HG02571 (cell line): Measurements from ENCODE around the gene POU2F2.
"Not testable (repeated sequence)": the region's sequence is repeated elsewhere in the genome, so short reads cannot be mapped to it uniquely, and the experiment has no call there.

Source experiments
- ATAC-seq: cut with Tn5 transposase; IDR thresholded peaks from one replicate; pipeline ENCODE4 v1.9.1; 2021; ENCODE audit warnings: mild to moderate bottlenecking, moderate library complexity; ENCODE audit not compliant: unreplicated experiment

The POU2F2 gene

DNA sequence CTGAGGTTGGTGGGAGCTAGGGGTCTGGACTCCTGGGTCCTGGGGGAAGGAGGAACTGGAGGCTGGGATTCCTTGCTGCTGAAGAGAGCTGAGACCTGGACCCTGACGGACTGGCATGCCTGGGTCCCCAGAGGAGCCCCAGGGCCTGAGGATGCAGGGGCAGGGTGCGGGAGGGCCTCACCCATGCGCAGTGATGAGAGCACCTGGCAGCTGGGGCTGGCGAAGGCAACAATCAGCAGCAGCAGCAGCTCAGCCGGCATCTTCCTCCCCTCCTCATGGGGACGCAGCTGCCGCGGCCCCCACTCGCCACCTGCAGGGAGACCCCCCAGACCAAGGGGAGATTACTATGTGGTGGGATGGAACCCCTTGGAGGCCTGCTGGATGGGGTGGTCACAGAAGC lies 66.7 kb downstream of the POU2F2 start:
- no peak for ATAC-seq

DNA sequence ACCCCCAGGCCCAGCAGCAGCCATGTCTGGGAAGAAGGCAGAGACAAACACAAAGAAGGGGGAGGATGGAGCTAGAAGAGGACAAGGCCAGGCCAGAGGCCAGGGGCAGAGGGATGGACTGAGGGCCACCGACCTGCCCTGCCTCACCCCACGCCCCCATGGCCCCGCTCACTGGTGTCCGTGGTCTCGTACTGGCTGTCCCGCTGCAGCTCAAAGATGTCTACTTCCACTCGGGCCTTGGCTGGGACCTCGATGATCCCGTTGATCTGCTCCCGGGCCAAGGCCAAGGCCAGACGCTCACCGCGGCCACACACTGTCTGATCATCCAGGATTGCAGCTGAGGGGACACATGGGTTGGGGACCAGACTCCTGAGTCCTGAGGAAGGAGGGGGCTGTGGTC lies 67.2 kb downstream of the POU2F2 start:
- ATAC-seq = no peak

DNA sequence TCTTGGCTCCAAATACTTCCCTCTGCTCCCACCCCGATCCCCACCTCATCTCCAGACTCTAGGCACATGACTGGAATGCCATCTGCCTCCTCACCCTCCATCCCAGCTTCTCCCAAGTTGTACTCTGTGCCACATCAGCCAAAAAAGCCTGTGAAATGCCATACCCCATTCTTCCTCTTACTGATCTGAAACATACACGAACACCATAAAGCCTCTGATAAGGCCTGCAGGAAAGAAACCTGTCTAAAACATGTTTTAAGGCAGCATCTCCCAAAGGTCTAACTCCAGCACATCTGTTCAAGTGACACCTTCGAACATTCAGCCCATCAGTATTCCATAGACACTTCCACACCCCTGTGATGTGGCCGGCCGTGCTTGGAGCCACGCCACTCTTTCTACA lies 67.8 kb downstream of the POU2F2 start:
- no peak for ATAC-seq

DNA sequence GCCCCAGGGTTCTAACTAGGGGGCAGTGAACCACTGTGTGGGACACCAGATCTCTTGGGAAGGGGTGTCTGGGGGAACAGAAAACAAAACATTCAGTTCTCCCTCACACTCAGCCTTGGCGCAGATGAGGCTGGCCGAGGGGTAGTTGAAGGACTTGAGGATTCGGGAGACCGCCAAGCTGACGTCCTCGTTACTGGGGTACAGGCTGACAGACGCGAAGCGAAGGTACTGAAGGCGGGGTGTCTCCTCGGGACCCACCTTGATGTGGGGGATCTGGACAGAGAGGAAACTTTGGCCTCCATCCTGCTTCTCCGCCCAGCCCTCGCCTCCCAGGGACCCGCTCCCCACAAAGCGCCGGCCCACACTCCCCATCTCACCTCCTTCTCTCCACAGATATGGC lies 69.9 kb downstream of the POU2F2 start:
- ATAC-seq = no peak

DNA sequence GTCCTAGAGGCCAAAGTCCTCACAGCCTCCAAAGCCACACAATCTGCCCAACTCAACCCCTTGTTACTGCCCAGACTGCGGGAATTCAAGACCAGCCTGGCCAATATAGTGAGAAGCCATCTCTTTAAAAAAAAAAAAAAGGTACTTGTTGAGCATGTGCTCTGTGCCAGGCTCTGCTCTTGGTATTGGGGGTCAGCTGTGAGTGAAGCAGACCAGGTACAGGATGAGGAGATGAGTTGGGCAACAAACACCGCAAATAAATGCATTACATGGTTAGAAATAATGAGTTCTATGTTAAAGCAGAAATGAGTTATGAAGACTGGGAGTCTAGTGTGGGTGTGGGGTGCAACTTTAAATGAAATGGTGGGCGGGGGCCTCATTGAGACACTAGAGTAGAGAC lies 72.1 kb downstream of the POU2F2 start:
- ATAC-seq = no peak

DNA sequence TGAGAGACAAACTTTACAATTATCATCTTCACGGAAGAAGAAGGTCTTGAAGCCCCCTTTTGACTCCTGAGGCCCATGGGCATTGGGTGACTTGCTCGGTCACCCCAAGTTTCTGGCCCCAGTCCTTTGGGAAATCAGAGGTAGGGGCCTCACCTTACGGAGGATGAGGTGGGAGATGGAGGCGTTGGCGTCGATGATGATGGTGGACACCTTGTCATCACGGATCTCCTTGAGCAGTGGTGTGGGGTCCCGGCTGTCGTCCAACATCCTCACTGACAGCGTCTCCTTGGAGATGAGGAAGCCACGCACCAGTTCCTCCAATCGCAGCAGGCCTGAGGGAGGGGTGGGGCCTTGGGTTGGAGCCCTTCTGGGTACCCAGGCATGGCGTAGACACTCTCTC lies 73.0 kb downstream of the POU2F2 start:
- no peak for ATAC-seq

DNA sequence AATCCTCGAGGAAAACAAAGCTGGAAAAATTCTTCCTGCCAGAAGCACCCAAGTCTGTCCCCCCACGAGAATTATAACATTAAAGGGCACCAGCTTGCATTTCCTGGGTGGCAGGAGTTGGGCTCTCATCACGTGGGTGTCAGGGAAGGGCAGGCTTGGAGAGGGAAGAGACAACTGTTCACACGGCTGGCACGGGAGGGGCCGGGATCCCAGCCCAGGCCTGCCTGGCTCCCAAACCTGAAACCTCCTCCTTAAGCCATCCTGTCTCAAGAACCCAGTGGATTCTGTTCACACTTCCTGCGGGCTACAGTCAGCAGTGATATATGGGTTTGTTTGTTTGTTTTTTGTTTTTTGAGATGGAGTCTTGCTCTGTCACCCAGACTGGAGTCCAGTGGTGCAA lies 74.4 kb downstream of the POU2F2 start:
- ATAC-seq = no peak

DNA sequence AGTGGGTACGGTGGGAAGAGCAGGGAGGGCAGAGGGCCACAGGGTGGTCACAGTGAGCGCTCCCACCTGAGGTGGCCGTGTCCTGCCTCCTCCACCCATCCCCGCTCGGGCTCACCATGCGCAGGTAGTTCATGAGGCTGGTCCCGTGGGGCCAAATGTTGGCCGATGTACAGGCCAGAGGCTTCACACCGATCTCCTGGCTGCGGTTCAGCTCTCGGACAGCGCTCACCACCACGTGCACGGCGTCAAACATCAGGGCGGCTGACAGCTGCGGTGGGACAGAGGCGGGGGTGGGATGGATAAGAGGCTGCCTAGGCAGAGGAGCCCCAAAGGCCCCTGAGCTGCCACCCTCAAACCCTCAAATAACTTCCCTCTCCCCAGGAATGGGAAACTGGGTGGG lies 78.0 kb downstream of the POU2F2 start:
- ATAC-seq = no peak

DNA sequence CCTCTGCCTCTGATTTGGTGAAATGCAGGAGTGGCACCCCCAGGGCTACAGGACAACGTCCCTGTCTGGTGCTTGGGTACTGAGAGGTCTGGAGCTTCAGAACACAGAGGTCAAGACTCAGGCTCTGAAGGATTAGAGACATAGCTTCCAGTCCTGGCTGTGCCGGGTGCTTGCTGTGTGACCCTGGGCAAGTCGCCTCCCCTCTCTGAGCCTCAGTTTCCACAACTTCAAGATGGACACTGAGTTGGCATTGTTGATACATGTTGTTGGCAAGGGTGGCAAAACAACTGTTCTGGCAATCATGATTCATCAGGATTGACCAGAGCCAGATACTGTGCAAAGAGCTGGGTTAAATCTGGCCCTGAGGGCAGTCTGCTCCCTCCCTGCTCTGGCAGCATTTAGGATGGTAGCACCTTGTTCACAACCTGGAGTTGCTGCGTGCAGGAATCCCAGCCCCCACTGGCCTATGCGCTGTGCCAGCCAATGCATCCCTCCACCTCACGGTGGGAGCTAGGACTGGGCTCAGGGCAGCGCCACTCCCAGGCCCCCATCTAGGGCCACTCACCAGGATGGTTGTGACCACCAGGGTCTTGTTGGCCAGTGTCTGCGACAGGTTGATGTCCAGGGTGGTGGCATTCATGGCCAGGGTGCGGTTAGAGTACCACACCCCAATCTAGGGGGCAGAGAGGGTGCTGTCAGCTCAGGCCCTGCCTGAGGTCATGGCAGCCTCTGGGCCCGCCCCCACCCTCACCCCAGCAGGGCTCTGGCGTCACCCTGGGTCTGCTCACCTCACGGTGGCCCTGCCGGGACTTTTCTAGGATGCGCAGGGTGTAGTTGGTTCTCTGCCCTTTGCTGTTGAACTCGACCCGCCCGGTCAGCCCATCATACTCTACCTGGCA lies 79.0 kb downstream of the POU2F2 start:
- no peak for ATAC-seq

DNA sequence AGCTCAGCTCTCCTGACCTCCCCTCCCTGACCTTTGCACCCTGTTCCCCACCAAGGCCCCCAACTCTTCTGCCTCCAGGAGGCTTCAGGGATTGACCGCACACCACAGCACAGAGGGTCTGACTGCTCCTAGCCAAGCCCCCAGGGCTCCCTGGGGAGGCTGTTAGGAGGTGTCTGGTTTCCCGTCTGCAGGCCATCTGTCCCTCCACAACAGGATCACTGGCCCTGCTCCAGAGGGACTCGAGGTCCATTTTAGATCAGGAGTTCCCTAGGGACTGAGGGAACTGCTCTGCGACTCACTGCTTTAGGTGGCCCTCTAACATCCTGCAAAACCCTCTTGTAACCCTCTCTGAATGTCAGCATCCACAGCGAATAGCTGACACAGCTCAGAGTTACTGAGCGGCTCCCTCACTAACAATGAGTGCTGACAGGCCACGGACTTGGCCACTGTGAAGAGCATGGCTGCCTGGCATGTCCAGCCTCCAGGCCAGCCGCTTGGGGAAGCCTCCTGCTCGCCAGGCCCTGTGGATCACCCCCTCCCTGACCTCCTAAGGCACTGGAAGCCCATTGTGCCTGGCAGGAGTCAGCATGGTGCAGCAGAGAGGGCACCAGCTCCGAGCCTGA lies 79.9 kb downstream of the POU2F2 start:
- ATAC-seq = no peak

DNA sequence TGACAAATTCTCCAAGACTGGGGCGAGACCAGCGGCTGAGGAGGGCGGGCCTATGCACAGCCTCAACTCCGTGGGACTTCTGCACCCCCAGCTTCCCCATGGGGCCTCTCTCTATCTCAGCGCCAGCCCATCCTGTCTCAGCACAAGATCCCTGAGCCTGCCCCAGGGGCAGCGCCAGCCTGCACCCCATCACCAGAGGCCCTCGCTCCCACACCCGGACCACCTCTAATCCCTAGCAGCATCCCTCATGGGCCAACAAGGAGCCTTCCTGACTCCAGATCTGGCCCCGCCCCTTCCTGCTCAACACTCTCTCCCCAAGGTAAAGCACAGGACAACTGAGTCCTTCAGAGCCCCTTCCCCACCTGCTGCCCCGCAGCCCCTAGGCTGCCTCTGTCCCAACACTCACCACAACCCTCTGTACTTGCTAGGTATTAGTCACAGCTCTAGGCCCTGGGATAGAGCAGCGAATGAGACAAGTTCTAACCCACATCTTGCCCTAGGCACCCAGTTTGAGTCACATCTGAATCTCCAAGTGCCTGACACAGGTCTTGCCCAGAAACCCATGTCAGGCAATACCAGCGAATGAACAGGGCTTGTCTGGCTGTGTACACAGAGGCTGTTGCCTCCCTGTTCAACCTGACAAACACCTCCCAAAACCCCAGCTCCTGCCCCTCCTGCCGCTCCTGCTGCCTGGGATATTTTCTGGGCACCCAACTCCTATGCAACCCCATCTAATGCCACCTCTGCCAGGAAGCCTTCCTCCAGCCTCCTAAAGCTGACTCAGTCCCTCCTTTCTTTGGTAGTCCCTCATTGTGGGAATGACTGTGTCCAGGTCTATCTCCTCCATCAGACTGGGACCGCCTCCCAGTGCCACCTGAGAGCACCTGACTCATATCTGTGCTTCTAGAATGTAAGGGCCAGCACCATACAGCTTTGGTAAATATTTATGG lies 80.8 kb downstream of the POU2F2 start:
- ATAC-seq = no peak

DNA sequence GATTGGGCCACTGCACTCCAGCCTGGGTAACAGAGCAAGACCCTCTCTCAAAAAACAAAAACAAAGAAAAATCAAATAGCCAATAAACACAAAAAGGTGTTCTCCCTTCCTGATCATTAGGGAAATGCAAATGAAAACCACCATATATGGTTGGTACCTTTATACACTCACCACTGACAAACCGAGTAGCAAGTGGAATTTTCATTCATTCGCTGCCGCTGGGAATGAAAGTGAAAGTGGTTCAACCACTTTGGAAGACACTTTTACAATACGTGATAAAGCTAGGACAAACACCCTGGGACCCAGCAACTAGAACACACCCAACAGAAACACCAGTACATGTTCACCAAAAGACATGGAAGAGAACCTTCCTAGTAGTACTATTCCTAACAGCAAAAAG lies 83.3 kb downstream of the POU2F2 start:
- no peak for ATAC-seq

DNA sequence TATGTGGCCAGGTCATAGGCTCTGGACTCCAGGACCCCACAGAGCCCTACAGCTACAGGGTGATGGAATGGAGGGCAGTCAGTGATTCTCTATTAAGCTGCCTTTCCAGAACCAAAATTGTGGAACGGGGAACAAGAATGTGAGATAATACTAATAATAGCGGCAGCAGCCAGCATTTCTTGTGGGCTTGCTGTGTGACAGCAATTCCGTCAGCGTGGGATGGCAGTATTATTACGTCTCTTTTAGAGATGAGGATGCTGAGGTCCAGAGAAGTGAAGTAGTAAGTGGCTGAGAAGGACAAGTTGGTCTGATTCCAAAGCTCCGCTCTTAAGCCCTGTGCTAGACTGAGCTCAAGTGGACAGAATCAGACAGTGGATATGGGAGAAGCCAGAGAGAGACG lies 86.7 kb downstream of the POU2F2 start:
- no peak for ATAC-seq

DNA sequence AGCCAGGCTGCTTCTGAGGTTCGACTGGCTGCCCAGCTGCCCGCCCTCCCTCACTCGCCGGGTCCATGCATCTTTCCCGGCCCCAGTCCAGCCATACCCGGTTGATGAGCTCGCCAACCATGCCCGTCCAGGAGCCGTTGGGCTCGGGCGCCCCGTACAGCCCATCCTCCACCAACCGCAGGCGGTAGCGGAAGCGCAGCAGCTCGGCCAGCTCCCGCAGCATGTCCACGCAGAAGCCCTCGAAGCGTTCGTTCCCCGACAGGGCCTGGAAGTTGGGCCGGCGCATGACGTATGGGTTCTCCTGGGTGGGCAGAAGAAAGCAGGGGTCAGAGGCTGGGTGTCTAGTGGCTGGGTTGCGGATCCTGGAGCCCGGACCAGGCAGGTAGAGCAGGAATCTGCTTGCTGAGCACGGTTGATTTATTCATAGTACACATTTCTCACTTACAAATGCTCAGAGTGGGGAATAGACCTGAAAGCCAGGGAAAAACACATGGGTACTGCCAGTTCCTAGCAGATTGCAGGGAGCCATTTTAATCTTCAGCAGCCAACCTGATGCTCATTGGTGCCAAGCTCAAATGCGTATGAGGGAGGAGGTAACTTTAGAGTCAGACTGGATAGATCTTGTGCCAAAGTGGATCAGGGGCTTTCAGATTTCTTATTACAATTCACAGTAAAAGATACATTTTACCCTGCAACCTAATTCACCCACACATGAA lies 89.6 kb downstream of the POU2F2 start:
- ATAC-seq = no peak

DNA sequence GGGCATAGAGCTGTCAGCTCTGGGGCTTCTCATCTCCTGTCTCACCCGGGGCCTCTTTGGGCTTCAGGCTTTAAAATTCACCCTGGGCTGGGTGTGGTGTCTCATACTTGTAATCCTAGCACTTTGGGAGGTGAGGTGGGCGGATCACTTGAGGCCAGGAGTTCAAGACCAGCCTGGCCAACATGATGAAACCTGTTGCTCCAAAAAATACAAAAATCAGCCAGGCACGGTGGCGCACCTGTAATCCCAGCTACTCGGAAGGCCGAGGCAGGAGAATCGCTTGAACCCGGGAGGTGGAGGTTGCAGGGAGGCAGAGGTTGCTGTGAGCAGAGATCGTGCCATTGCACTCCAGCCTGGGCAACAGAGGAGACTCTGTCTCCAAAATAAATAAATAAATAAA lies 91.8 kb downstream of the POU2F2 start:
- ATAC-seq = not testable (repeated sequence)

DNA sequence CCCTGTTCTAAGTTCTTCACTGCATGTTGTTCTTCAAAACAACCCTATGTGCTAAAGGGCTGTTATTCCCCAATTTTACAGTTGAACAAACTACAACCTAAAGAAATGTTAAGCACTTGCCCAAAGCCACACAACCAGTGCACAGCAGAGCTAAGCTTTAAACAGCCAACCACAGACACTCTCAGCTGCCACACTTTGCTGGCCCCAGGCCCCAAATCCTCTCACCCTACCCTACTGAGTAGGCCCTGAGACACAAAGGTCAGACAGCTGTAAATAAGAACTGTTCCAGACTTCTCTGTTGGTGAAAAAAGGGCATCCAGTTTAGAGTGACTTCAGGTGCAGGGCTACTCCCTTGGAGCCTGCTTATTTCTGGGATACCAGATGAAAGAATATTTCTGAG lies 92.2 kb downstream of the POU2F2 start:
- no peak for ATAC-seq

DNA sequence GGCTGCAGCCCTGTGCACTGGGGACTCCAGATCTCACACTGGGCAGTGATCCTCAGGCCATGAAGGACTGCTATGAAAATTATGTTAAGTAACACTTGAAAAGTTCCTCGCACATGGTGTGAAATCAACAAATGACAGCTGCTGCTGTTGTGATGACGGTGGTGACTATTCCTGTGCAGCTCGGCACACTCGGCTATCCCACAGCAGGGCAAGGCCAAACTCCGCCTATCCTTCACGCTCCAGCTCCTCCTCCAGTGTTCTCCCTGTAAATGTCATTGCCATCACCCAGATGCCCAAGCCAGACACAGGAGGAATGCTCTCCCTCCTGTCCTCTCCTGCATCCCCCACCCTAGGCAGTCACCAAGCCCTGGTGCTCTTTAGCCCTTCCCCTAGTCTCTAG lies 93.6 kb downstream of the POU2F2 start:
- no peak for ATAC-seq

DNA sequence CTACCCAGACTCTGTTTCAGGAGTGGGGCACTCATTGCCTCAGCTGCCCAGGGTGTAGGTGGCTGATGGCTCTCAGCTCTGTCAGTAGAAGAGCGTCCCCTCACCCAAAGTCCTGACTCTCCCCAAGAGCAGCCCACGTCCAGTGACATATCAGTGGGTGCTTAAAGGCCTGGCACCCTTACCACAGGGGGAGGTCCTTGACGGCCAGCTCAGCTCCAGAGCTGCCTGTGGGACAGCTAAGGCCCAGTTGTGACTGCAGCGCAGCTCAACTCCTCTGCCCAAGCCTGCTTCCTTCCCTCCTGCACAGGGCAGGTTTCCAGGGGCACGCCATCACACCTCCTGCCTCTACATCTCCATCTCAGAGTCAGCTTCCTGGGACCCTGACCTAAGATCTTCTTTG lies 94.6 kb downstream of the POU2F2 start:
- ATAC-seq = no peak
